NCI-H524 (cell line): ENCODE data around the gene PICALM.

Experiments used
- DNase-seq, 2 experiments: peaks; one replicate each; lab custom pipeline; 2025; lab: John Stamatoyannopoulos, UW

The PICALM gene

DNA sequence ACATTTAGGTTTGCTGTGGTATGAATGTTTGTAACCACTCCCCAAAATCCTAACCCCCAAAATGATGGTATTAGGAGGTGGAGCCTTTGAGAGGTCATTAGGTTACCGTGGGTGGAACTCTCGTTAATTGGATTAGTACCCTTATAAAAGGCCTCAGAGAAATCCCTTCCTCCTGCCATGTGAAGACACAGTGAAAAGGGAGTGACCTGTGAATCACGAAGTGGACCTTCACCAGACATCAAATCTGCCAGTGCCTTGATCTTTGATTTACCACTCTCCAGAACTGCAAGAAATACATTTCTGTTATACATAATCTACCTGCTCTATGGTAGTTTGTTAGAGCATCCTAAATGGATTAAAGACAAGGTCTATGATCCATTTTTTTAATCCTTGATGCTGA is 12.6 kb upstream of the PICALM start:
- no peak for DNase-seq

DNA sequence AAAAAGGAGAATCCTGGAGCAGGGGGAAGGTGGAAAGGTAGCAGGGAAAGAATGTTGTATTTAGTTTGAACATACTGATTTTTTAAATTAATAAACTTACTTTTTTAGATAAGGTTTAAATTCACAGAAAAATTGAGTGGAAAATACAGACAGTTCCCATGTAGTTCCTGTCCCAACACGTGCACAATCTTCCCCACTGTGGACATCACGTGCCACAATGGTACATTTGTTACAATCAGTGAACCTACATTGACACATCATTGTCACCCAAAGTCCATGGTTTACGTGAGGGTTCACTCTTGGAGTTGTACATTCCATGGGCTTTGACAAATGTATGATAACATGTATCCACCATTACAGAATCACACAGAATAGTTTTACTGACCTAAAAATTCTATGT is 10.5 kb upstream of the PICALM start:
- no peak for DNase-seq

DNA sequence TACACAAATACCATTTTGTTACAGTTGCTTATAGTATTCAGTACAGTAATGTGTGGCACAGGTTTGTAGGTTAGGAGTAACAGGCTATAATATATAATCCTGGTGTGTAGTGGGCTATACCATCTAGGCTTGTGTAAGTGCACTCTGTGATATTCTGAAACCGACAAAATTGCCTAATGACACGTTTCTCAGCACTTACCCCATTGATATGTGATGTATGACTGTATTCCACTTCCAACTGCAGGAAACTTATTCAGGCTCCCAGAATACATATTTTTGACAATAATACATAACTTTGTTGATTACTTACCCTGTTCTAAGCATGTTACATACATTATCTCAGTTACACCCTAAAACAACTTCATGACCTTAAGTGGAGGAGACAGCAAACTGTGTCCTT is 5.1 kb upstream of the PICALM start:
- no peak for DNase-seq

DNA sequence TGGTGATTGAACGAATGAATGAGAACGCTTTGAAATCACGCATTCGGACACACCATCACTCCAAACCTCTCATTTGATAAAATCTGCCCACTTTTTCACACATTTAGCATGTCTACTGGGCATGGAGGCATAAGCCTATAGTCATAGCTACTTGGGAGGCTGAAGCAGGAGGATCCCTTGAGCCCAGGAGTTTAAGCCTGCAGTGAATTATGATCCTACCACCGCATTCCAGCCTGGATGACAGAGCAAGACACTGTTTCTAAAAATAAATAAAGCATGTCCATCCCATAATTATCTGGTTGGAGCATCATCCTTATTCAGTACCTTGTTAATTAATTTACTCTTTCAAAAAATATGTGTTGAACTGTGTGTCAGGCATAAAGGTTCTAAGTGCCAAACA is 3.3 kb upstream of the PICALM start:
- no peak for DNase-seq

DNA sequence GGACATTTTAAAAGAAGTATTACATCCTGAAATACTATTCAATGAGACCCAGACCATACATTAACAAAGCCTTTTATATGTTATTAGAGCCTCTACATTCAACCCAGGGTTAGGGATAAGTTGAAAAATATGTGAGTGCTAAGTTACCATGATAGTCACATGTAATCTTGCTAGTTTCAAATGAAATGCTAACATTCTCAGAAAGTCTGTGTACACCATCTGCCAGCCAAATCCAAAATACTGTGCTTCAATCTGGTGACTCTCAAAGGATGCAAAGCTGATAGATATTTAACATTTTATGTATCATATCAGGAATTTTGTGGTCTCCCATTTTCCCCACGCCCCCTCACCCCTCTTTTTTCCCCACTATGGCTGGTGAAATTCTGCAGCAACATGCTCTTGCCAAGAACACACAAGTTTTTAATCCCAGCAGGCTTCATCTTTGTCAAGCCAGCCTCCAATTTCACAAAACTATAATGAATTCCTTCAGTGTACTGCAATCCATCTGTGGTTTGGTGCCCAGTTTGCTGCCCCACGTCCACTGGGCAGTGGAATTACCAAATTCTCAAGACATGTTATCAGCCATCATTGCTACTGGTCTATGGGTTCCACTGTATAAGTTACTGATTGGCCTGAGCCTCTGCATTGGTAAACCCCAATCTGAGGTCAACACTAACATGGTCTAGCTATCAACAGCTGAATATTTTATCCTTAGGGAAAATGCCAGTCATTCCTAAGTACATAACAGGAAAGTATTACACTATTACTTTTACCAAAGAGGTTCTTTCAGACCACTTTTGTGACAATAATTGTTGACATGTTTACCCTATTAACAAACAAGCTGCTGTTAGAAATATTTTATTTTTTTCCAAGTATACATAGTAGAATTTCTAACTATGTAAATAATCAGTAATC is 1.5 kb upstream of the PICALM start:
- DNase-seq = peak in 1 of 2 experiments; percentile 34

DNA sequence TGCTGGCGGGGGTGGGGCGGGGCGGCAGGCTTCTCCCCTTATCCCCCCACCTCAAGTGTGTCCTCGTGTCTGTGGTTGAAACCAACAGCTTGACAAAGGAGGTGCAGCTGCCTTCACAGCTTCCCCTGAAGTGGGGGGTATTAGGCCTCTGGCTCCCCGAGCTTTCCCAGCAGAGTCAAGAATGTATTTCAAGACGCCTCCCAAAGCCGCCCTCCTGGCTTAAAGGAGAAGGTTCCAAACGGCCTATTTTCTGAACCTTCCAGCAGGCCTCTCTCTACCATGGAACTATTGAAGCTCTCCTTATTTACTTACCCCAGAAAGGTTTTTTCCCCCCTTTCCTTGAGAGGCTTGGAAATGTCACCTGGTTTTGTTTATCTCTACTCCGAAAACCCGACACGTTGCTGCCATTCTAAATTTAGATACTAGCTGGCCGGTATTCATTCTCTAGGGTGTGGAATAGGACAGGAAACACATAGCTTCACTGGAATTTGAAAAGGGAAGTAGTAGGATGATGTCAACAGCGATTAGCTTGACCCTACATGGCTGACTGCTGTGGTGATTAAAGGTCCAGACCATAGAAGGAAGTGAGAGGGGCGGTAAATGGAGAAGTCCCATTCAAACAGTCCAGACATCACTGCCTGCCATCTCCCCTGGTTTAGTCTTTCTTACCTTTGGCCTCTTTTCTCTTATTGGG is 671 bp upstream of the PICALM start:
- peak in 1 of 2 experiments; percentile 40 for DNase-seq

DNA sequence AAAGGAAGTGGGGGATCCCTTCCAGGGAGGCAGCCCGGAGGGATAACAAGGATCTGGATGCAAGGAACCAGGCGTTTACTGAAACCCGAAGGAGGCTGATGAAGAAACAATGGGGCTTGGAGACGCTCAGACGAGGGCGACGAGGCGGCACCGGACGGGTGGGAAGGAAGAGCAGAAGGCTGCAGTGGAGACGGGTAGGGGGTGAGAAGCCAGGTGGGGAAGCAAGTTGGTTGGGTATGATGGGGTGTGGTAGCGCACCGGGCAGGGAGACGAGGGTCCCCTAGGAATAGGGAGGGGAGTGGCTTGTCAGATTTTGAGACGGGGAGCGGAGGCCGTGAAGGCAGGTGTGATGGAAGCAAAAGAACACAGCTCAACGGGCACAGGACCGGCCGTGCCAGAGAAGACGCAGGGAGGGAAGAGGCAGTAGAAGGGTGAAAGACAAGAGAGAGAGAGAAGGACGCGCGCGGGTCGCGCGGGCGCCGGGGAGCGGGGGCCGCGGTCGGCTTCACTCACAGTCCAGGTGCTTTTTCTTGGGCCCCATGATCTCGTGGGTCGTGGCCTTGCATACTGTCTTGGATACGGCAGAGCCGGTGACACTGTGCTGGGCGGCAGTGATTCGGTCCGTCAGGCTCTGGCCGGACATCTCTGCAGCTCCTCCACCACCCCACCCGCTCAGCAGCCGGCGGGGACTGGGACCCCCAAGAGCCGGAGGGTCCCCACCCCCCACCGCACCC is 579 bp downstream of the PICALM start:
- DNase-seq = peak; percentile 48 to 62

DNA sequence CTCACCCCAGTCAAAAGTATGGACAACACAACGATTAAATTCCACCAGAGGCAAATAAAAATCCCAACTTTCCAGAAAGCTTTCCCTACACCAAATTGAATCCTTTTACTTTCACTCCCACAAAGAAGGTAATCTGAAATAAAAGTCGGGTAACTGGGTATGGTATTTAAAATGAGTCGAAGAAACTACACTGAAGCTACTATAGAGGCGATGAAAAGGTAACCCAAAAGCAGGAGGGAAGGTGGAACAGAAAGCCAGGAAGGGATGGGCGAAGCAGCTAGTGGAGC is 1.1 kb downstream of the PICALM start:
- no peak for DNase-seq

DNA sequence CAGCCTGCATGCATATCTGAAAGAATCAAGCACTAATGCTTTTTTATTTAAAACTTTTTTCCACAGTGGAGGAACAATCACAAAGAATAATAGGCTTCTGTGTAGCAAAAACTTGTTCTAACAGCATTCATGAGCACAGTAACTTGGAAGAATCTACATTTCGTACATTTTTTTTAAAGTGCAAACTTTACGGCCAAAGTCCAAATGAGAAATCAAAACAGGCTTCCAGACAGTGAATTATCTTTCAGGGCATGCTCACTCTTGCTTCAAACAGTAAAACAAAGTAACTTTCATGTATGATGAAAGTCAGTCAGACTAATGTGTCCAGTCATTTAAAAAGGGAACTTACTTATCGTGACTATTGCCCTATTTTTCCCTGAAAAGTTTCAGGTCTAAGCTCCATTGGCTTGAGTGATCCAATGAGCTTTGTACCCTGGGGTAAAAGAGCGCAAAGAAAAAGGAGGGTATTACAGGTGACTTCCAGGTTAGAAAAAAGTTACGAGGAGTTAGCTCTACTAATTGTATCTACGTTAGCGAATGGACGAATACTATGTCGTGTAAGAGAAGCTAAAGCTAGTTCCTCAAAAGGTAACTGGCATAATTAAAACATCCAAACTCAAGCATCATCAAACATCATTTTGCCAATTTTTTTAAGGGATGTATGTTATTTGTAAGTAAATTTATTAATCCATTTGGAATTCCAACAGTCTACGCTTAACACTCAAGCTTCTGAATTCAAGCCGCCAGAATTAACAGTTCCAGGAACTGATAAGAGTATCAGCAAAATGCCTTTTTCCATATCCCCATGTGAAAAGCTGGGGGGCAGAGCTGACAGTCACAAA is 1.7 kb downstream of the PICALM start:
- DNase-seq = no peak

DNA sequence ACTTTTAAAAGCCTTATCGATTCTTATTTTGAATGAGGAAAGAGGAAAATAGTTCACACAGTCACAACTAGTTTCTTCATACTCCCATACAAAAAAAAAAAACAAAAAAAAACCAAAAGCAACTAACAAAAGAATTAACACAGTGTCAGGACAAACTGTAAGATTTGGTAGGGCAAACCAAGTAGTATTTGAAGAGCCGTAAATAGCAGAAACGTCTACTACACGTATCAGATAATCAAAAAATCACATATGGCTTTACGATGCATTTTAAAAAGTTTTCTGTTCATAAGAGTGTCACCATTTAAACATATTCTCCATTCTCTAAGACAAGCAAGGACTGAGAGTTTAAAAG is 2.3 kb downstream of the PICALM start:
- no peak for DNase-seq

DNA sequence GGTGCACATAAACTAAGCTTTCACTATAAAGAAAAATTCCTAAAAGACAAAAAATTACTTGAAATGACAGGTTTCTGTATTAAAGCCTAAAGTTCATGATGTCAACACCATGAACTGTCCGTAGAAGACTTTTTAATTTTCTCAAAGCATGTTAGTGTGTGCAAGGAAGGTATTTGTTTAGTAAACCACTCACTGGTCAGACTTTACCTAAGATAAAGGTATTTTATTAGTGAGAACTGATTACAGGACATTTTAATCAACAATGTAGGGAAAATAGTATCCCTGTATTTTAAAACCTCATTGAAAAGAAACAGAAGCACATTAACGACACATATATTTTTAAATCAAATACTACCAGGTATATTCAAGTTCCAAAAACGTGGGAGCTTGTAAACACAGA is 2.9 kb downstream of the PICALM start:
- no peak for DNase-seq

DNA sequence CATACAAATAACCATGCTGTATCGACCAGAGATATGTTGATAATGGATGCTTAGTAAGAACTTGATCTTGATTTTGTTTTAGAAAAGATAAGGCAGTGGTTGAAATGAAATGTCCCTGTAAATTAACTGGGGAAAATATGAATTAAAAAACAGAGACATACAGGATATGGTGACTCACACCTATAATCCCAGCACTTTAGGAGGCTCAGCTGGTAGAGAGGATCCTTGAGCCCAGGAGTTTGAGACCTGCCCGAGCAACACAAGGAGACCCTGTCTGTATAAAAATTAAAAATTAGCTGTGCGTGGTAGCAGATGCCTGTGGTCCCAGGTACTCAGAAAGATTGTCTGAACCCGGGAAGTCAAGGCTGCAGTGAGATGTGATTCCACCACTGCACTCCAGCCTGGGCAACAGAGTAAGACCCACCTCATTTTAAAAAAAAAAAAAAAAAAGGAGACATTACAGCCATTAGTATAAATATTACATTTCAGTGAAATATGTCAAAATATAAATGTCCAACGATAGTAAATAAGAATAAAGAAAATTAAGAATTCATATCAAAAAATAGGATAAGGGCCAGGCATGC is 4.6 kb downstream of the PICALM start:
- DNase-seq = peak in 1 of 2 experiments; percentile 37

DNA sequence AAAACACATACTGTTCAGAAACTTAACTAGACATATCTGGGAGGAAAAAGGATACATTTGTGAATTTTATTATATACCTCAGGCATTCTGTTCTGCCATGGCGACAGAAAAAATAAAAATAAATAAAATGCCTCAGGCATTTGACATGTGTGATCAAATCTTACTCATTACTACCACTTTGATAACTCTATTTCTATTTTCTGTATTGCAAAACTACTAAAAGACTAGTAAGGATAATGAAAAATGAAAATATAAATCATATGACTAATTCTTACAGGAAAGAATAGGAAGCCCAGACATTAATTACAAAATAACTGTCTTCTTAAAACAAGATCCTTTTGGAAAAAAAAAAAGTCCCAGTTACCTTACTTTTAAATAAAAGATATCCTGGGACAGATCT is 5.3 kb downstream of the PICALM start:
- no peak for DNase-seq

DNA sequence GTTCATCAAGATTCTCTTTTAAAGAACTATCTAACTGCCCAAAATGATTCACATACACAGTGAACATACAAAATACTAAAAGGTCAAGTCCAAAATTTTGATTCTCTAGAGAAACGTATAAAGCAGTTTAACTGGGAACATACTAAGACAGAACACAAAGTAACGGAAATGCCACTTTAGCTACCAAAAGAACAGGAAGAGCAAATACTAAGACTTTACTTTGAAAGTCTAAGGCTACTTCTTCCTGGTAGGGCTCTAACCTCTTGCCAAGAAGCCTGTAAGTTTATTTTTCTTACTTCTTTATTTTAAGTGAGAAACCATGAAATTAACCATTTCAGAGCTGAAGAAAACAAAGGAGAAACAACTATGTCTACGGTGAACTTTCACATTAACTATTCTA is 6.2 kb downstream of the PICALM start:
- no peak for DNase-seq

DNA sequence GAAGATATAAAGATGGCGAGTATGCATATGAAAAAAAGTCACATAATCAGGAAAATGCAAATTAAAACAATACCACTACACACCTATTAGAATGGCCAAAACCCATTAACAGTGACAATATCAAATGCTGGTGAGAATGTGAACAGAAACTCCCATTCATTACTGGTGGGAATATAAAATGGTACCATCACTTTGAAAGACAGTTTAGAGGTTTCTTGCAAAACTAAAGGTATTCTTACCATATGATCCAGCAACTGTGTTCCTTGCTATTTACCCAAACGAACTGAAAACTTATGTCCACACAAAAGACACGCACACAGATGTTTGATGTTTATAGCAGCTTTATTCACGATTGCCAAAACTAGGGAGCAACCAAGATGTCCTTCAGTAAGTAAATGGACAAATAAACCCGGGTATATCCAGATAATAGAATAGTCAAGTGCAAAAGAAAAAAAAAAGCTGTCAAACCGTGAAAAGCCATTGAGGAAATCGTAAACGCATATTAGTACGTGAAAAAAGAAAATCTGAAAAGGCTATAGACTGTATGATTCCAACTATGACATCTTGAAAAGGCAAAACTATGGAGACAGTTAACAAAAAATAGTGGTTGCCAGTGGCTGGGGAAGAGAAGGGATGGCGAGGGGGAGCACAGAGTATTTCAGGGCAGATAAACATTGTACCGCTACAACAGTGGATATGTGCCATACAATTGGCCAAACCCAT is 7.2 kb downstream of the PICALM start:
- no peak for DNase-seq

DNA sequence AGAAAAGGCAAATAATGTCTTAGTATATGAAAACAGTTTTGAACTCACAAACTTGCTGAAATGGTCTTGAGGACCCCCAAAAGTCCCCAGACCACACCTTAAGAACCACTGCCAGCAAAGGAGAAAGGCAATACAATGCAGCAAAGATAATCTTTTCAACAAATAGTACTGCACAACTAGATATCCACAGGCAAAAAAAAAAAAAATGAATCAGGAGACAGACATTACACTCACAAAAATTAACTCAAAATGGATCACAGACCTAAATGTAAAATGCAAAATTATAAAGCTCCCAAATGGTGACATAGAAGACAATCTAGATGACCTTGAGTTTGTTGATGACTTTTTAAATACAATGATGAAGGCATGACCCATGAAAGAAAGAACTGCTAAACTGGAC is 8.3 kb downstream of the PICALM start:
- DNase-seq = no peak

DNA sequence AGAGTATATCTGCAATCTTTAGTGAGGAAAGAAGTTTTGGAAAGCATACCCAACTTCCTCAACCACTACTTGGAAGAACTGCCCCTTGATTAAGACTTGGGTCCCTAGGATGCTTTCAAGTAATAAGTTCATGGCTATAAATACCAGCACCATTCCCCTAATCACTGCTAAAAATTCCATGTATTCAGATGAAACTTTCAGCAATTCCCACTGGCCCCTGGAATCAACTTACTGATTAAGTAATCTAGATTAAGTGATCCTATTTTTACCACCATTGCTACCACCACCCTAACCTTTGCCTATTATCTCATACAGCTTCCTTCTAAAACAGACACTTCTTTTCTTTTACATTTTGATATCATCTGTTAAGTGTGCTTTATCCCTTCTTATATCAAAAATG is 10.5 kb downstream of the PICALM start:
- DNase-seq = no peak

DNA sequence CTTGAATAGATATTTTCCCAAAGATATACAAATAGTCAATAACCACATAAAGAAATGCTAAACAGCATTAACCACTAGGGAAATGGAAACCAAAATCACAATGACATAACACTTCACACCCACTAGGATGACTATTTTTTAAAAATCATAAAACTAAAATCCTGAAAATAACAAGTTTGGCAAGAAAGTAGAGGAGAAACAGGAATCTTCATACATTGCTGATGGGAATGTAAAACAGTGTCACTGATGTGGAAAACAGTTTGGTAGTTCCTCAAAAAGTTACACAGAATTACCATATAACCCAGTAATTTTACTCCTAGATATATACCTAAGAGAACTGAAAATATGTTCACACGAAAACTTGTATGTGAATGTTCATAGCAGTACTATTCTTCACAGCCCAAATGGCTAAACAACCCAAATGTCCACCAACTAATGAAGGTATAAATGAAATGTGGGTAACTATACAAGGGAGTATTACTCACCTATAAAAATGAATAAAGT is 12.5 kb downstream of the PICALM start:
- no peak for DNase-seq

DNA sequence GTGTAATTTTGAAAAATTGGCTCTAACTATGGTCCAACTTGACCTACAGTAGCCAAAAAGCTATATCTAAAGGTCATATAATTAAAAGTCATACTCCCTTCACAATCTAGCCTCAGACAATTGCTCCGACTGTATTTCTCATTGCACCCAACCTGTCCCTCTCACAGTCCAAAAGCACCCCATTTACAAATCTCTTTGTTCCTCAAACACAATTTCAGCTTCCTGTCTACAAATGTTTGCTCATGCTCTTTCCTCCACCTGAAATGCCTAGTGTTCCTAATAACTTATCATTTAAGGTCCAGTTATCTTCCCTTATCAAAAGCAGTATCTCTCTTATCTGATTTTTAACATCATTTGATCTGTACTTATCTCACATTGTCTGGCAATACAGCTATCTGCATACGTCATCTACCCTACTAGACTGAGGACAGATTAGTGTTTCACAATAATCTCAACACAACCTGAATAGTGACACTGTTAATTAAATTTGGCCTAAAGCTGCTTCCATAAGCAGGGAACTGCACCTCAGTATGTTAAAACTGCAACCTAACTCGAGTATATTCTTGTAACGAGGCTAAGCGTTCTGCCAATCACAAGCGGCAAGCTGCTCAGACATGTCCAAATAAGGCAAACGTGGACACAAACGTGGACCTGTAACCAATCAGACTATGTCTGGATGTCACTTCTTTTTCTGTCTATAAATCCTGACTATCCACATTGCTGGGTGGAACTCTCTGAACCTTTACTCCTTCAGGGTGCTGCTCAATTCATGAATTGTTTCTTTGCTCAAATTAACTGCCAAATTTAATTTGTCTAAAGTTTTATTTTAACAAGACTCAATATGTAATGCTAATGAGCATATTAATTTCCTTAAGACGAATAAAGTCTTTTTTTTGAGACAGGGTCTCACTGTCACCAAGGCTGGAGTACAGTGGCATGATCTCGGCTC is 15.9 kb downstream of the PICALM start:
- no peak for DNase-seq

DNA sequence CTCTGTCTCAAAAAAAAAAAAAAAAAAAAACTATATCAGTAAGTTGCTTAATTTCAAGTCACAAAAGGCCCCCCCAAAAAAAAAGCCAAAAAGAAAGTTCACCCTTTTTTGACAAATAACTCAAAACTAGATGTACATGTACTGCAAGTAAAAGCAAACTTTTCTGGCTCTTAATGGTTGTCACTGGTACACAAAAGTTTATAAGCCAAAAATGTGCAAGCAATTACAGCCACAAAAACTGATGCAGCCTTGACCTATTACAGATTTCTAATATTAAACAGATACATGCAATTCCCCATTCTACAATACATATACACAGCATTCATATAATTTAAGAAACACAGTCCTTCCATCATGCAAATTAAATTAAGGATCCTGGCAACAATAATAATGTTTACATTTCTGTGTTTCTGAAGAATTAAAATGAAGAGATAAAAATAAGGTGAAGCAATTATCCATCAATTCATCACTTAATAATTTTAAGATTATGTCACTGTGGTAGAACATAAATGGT is 18.6 kb downstream of the PICALM start:
- DNase-seq = no peak
